Hematopoietic multipotent progenitor cell treated with erythropoietin and hydrocortisone succinate and interleukin-3 and kit ligand, for 4 days (in vitro differentiated cells): Measurements from ENCODE around the gene SLC25A40.
"Not testable (repeated sequence)": the region's sequence is repeated elsewhere in the genome, so short reads cannot be mapped to it uniquely, and the experiment has no call there.

Experiments used
- DNase-seq: peaks from one replicate; pipeline ENCODE4 v3.0.0-alpha.2; 2015

The SLC25A40 gene, protein sequence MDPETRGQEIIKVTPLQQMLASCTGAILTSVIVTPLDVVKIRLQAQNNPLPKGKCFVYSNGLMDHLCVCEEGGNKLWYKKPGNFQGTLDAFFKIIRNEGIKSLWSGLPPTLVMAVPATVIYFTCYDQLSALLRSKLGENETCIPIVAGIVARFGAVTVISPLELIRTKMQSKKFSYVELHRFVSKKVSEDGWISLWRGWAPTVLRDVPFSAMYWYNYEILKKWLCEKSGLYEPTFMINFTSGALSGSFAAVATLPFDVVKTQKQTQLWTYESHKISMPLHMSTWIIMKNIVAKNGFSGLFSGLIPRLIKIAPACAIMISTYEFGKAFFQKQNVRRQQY

GRCh38 chr7:87876040-87876868 lies at the start of gene SLC25A40, which contains the start of gene DBF4:
Gene SLC25A40, minus strand, starts transcription at chr7:87876360. Its CDS starts 17,633 bp downstream, at chr7:87858727.
Gene DBF4, plus strand, starts transcription at chr7:87876493. Its CDS starts 240 bp downstream, at chr7:87876733.
- peak; percentile 98 for DNase-seq

- not testable (repeated sequence) for DNase-seq
Observed at GRCh38 chr7:87922759-87923395, 46.7 kb upstream of the SLC25A40 start.

GRCh38 chr7:87920578-87920977 lies 44.4 kb upstream of the SLC25A40 start:
- no peak for DNase-seq

DNA sequence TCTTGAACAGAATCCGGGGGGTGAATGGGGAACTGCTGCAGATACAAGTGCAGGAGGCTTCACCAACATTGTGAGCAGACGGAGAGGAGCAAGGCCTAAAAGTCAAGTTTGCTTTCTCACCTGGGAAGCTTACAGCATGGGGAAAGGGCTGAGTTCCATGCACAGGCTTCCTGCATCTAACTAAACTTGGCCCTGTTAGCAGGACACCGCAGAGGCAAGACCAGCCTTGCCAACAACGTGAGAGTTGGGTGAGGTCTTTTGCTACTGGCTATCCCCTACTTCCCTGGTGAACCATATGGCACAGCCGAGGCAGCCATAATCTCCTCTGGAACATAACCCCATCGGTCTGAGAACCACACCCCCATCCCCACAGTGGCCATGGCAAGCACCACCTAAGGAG lies 43.7 kb upstream of the SLC25A40 start:
- DNase-seq = no peak

- no peak for DNase-seq
Observed at GRCh38 chr7:87918740-87919139, 42.6 kb upstream of the SLC25A40 start.

GRCh38 chr7:87912121-87912520 lies 36.0 kb upstream of the SLC25A40 start:
- DNase-seq = peak; percentile 28

DNA sequence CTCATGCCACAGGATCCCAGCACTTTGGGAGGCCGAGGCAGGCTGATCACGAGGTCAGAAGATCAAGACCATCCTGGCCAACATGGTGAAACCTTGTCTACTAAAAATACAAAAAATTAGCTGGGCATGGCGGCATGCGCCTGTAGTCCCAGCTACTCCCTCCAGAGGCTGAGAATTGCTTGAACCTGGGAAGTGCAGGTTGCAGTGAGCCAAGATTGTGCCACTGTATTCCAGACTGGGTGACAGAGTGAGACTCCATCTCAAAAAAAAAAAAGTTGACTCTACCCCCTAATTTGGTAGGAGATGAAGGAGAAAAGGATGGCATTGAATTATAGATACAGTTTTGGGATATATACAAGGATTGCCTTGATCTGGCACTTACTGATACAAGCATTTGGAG lies 32.7 kb upstream of the SLC25A40 start:
- not testable (repeated sequence) for DNase-seq

GRCh38 chr7:87907136-87907906 lies 31.2 kb upstream of the SLC25A40 start:
- DNase-seq = not testable (repeated sequence)

GRCh38 chr7:87899255-87899654 lies 23.1 kb upstream of the SLC25A40 start:
- no peak for DNase-seq

DNA sequence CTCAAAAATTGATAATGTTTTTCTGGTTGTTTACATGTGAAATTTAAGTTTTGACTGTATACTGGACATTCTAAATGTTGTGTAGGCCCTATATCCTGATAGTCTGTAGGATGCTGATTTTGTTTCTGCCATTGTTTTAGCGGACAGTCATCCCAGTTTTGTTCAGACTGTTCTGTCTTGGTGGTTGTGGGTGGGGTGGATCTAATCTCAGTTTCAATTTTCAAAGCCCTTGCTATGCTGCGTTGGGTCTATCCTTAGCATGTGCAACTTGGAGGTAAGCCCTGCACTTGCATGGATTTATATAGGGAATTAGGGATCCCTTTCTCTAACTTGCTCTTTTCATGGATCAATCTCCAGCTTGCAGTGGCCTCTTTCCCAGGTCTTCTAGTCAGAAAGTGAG lies 19.2 kb upstream of the SLC25A40 start:
- no peak for DNase-seq

GRCh38 chr7:87886875-87887274 lies 10.7 kb upstream of the SLC25A40 start:
- peak; percentile 75 for DNase-seq

- DNase-seq = peak; percentile 10
Observed at GRCh38 chr7:87885018-87885417, 8.9 kb upstream of the SLC25A40 start.

DNA sequence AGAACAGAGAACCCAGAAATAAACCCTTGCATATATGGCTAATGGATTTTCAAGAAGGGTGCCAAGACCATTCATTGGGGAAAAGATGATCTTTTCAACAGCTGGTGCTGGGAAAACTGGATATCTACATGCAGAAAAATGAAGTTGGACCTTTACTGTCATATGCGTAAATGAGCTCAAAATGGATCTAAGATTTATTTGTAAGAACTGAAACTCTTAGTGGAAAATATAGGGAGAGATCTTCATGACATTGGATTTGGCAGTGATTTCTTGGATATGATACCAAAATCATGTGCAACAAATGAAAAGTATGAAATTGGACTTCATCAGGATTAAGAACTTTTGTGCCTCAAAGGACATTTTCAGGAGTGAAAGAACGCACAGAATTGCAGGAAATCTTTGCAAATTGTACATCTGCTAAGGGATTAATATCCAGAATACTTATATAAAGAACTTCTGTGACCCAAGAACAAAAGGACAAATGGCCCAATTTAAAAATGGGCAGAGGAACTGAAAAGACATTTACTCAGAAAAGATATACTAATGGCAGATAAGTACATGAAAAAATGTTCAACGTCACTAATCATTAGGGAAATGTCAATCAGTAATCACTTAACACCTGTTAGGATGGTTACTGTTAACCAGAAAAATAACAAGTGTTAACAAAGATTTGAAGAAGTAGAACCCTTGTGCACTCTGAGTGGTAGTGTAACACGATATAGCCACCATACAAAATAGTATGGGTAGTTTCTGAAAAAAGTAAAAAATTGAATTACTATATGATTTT lies 6.2 kb upstream of the SLC25A40 start:
- no peak for DNase-seq

- DNase-seq = no peak
Observed at GRCh38 chr7:87878208-87878735, 2.1 kb upstream of the SLC25A40 start.

- no peak for DNase-seq
Observed at GRCh38 chr7:87877366-87878040, 1.3 kb upstream of the SLC25A40 start.

DNA sequence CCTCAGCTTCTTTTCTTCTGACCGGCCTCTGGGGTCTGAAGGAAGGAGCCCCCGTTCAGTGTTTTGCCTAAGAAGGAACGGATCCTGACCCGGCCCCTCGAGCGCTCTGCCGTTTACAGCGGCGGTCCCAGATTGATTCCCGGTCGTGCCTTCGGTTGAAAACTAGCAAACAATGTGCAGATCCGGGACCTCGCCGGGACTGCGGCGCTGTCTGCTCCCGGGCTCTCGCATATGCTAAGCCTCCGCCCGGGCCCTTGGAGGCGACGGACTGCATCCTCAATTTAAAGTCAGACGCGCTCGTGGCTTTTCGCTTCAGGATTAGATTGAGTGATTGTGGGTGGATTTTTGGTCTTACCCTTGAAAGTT lies 692 bp upstream of the SLC25A40 start:
- DNase-seq = peak; percentile 82

- no peak for DNase-seq
Observed at GRCh38 chr7:87875151-87876039, 765 bp downstream of the SLC25A40 start.

DNA sequence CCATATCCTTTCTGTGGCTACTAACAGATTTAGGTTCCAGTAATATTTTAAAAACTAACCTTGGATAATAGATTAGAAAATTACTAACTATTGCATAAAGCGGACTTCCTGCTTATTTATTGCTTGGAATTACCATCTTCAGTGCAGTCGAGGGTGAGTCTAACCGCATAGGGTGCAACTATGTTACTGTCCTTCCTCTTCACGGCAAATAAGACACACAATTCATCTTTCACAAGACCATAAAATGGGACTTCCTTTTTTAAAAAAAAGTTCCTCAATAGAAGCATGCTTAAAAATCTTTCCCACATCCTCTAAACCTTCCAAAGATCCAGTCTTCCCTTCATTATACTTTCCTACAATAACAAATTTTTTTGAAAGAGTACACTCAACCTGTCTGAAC lies 2.1 kb downstream of the SLC25A40 start:
- DNase-seq = peak; percentile 78

DNA sequence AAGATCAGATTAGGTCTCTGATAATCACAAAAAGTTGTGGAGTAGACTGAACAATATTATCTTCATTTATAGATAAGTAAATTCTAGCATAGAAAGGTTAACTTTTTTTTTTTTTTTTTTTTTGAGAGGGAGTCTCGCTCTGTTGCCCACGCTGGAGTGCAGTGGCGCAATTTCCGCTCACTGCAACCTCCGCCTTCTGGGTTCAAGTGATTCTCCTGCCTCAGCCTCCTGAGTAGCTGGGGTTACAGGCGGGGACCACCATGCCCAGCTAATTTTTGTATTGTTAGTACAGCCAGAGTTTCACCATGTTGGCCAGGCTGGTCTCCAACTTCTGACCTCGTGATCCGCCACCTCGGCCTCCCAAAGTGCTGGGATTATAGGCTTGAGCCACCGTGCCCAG lies 2.8 kb downstream of the SLC25A40 start:
- DNase-seq = not testable (repeated sequence)

- DNase-seq = no peak
Observed at GRCh38 chr7:87872346-87872745, 3.8 kb downstream of the SLC25A40 start.
